ENCODE results near the gene ALDH1A2. TPM values are rescaled to one million over a fixed set of nuclear protein-coding genes. Genes with fewer than 3 reads are reported as not detected.

ALDH1A2 gene
- total and polyA plus RNA-seq, 4 experiments from 2014 or later, result 0.15 to 0.83 TPM; not detected in 2

DNA sequence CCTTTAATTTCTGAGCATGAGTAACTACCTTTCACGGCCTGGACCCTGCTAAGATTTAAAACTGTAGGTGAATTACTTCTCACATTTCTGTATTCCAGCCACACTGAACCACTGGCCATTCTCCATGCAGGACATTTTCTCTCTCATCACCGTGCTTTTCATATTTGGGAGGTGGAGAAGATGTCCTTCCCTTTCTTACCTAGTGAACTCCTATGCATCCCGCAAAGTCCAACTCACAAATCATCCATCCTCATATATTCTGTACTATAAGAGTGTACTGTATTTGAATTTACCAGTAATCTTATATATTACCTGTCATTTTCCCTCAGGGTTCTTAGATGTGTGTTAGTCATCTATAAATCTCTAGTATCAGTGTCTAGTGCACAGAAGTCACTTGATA lies 139.9 kb downstream of the ALDH1A2 start:
- Histone ChIP-seq H3K4me1 (ENCODE audit: insufficient read depth, low read length) (no peaks in the 10 kb centered on the region), H3K27me3 (ENCODE audit: insufficient read depth, low read length) (no peaks in the 10 kb centered on the region), H3K4me3 (ENCODE audit: low read length in 2 of 2) (no peak overlapping the region), H3K27ac (ENCODE audit: low read depth, low read length) (no peak overlapping the region), H3K36me3 (ENCODE audit: insufficient read depth, low read length) (no peaks in the 10 kb centered on the region), H3K9me3 (ENCODE audit: control insufficient read depth in 1 of 2, low read length in 2 of 2) (no peaks in the 10 kb centered on the region)
- Mint-ChIP-seq H3K27me3 (peaks cover 3 to 8% of the 10 kb centered on the region in 2 donors), H3K4me3 (no peak overlapping the region), H3K9me3 (peaks cover 0 to 8% (median 0%) of the 10 kb centered on the region in 8 donors), H3K36me3 (no peaks in the 10 kb centered on the region), H3K27ac (no peak overlapping the region), H3K4me1 (no peaks in the 10 kb centered on the region)
- DNase-seq, result no peak
- CTCF ChIA-PET (ENCODE audit: partially characterized antibody), result no interaction called here
- POLR2A ChIA-PET (ENCODE audit: partially characterized antibody), result no interaction called here
- intact Hi-C loops (cut with micrococcal nuclease), result no loop called here

DNA sequence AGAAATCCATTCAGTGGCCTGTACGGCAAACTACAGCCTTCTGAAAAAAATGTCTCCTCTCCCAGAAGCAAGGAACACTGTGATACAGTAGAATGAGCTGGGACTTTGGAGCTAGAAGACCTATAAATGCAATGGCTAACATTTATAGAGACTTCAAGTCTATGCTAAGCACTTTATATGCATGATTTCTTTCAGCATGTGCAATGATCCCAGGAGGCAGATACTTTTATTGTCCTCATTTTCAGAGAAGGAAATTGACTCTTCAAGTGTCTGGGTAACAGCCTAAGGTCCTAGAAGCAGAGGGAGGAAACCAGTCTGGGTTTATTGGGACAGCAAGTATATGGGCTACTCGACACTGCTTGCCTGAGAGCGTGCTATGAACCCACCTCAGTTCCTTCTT lies 140.9 kb downstream of the ALDH1A2 start:
- H3K4me3 Mint-ChIP-seq, result no peak overlapping the region
- POLR2A ChIA-PET (ENCODE audit: partially characterized antibody), result no interaction called here
- peaks cover 0 to 5% (median 0%) of the 10 kb centered on the region in 8 donors for H3K9me3 Mint-ChIP-seq
- Histone ChIP-seq H3K4me1 (ENCODE audit: insufficient read depth, low read length) (no peaks in the 10 kb centered on the region), H3K27me3 (ENCODE audit: insufficient read depth, low read length) (no peaks in the 10 kb centered on the region), H3K36me3 (ENCODE audit: insufficient read depth, low read length) (no peaks in the 10 kb centered on the region), H3K27ac (ENCODE audit: low read depth, low read length) (no peak overlapping the region), H3K4me3 (ENCODE audit: low read length in 2 of 2) (no peak overlapping the region), H3K9me3 (ENCODE audit: control insufficient read depth in 1 of 2, low read length in 2 of 2) (no peaks in the 10 kb centered on the region)
- no peaks in the 10 kb centered on the region for H3K4me1 Mint-ChIP-seq
- peaks cover 2 to 10% of the 10 kb centered on the region in 2 donors for H3K27me3 Mint-ChIP-seq
- DNase-seq, result no peak
- intact Hi-C loops (cut with micrococcal nuclease), result no loop called here
- H3K36me3 Mint-ChIP-seq, result no peaks in the 10 kb centered on the region
- CTCF ChIA-PET (ENCODE audit: partially characterized antibody), result interaction anchor here (0.7 kb wide), 1 partner anchor 29 kb away, joined by 3 read pairs; no protein-coding TSS in a partner anchor
- no peak overlapping the region for H3K27ac Mint-ChIP-seq

DNA sequence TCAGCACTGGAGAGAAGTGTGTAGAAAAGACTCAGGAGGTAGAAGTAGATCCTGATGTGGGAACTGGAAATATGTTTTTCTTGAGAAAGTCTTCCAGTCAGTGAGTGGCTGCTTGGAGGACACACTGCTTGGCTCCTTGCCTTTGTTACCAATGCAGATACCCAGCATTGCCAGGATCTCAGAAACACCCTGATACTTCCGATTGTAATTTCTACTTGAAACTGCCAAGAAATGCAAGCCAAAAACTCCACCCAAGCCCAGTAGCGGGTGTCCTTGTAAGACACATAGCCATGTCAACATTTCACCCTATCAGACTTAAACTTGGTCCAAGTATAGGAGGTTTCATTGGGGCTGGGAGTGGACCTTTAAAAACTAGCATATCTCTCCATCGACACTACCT lies 141.8 kb downstream of the ALDH1A2 start:
- intact Hi-C loops (cut with micrococcal nuclease), result no loop called here
- H3K4me1 ChIP-seq (ENCODE audit: insufficient read depth, low read length), result no peaks in the 10 kb centered on the region
- no peak for DNase-seq
- no peaks in the 10 kb centered on the region for H3K36me3 Mint-ChIP-seq
- H3K27me3 ChIP-seq (ENCODE audit: insufficient read depth, low read length), result no peaks in the 10 kb centered on the region
- ChIA-PET POLR2A (ENCODE audit: partially characterized antibody) (no interaction called here), CTCF (ENCODE audit: partially characterized antibody) (interaction anchor here (0.7 kb wide), 1 partner anchor 29 kb away, joined by 3 read pairs; no protein-coding TSS in a partner anchor)
- H3K27ac Mint-ChIP-seq, result no peak overlapping the region
- no peaks in the 10 kb centered on the region for H3K9me3 ChIP-seq (ENCODE audit: control insufficient read depth in 1 of 2, low read length in 2 of 2)
- H3K4me3 ChIP-seq (ENCODE audit: low read length in 2 of 2), result no peak overlapping the region
- peaks cover 2 to 12% of the 10 kb centered on the region in 2 donors for H3K27me3 Mint-ChIP-seq
- H3K36me3 ChIP-seq (ENCODE audit: insufficient read depth, low read length), result no peaks in the 10 kb centered on the region
- H3K4me3 Mint-ChIP-seq, result no peak overlapping the region
- H3K4me1 Mint-ChIP-seq, result no peaks in the 10 kb centered on the region
- H3K9me3 Mint-ChIP-seq, result peaks cover 0 to 6% (median 0%) of the 10 kb centered on the region in 8 donors
- no peak overlapping the region for H3K27ac ChIP-seq (ENCODE audit: low read depth, low read length)

DNA sequence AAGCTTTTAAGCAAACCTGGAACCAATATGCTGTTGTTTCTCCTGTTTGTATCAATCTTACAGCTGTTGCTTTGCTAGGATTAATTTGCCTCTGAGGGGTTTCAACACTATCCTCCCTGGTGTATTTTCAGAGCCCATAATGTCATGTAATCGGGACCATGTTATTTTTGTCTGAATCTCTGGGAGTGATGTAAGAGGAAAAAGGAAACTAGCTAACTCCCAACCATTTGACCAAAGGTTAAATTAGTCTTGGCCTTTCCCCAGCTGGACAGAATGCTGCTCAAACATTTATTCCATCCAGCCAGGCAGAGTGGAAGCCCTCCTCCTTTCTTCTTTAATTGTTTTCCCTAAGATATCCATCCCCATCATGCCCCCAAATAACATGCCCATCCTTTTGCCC lies 142.2 kb downstream of the ALDH1A2 start:
- CTCF ChIA-PET (ENCODE audit: partially characterized antibody), result no interaction called here
- Histone ChIP-seq H3K27ac (ENCODE audit: low read depth, low read length) (no peak overlapping the region), H3K27me3 (ENCODE audit: insufficient read depth, low read length) (no peaks in the 10 kb centered on the region), H3K36me3 (ENCODE audit: insufficient read depth, low read length) (no peaks in the 10 kb centered on the region), H3K4me3 (ENCODE audit: low read length in 2 of 2) (no peak overlapping the region), H3K9me3 (ENCODE audit: control insufficient read depth in 1 of 2, low read length in 2 of 2) (no peaks in the 10 kb centered on the region), H3K4me1 (ENCODE audit: insufficient read depth, low read length) (no peaks in the 10 kb centered on the region)
- no peaks in the 10 kb centered on the region for H3K36me3 Mint-ChIP-seq
- peaks cover 0 to 7% (median 0%) of the 10 kb centered on the region in 8 donors for H3K9me3 Mint-ChIP-seq
- H3K4me1 Mint-ChIP-seq, result no peaks in the 10 kb centered on the region
- no peak for DNase-seq
- POLR2A ChIA-PET (ENCODE audit: partially characterized antibody), result no interaction called here
- H3K4me3 Mint-ChIP-seq, result no peak overlapping the region
- intact Hi-C loops (cut with micrococcal nuclease), result no loop called here
- no peak overlapping the region for H3K27ac Mint-ChIP-seq
- H3K27me3 Mint-ChIP-seq, result peaks cover 2 to 11% of the 10 kb centered on the region in 2 donors

DNA sequence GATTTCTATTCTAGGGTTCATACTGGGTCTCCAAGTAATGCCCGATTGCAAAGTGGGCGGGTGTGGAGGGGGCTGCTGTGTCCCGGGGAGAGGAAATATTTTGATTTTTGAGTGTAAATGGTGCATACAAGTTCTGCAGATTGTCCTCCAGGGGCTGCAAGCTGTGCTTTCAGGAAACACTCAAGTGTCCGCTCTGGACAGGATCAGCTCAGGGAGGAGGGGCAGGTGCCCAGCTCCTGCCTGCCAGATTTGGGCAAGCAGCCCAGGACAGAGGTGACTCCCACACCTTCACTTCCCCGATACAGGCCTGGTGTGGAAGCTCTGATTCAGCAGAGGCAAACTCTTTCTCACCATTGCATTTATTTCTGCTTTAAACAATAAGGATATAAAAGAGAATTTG lies 142.7 kb downstream of the ALDH1A2 start:
- POLR2A ChIA-PET (ENCODE audit: partially characterized antibody), result no interaction called here
- H3K27ac Mint-ChIP-seq, result no peak overlapping the region
- peaks cover 2 to 11% of the 10 kb centered on the region in 2 donors for H3K27me3 Mint-ChIP-seq
- Histone ChIP-seq H3K4me1 (ENCODE audit: insufficient read depth, low read length) (no peaks in the 10 kb centered on the region), H3K4me3 (ENCODE audit: low read length in 2 of 2) (no peak overlapping the region), H3K27me3 (ENCODE audit: insufficient read depth, low read length) (no peaks in the 10 kb centered on the region), H3K9me3 (ENCODE audit: control insufficient read depth in 1 of 2, low read length in 2 of 2) (no peaks in the 10 kb centered on the region), H3K27ac (ENCODE audit: low read depth, low read length) (no peak overlapping the region), H3K36me3 (ENCODE audit: insufficient read depth, low read length) (no peaks in the 10 kb centered on the region)
- CTCF ChIA-PET (ENCODE audit: partially characterized antibody), result no interaction called here
- H3K36me3 Mint-ChIP-seq, result no peaks in the 10 kb centered on the region
- H3K4me3 Mint-ChIP-seq, result no peak overlapping the region
- H3K4me1 Mint-ChIP-seq, result no peaks in the 10 kb centered on the region
- intact Hi-C loops (cut with micrococcal nuclease), result no loop called here
- H3K9me3 Mint-ChIP-seq, result peaks cover 0 to 5% (median 0%) of the 10 kb centered on the region in 8 donors
- no peak for DNase-seq

DNA sequence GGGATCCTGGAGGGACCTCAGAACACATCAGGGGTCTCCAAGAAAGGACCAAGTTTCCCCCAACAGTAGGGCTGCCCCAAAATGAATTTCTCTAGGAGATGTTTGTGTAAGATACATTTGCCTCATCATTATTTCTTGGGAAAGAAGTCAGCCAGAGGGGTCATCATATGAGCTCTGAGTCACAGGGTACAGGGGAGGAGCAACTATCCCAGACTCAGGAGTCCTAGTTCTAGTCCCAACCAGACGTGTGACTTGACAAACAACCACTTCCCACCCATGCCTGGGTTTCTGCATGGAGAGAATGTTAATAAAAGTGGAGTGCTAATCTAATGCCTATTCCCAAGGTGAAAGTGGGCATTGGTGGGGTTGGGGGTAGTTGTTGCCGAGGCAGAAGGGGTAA lies 144.1 kb downstream of the ALDH1A2 start:
- Mint-ChIP-seq H3K4me3 (no peak overlapping the region), H3K27me3 (peaks cover 2 to 12% of the 10 kb centered on the region in 2 donors), H3K27ac (no peak overlapping the region), H3K4me1 (no peaks in the 10 kb centered on the region), H3K36me3 (no peaks in the 10 kb centered on the region), H3K9me3 (peaks cover 0 to 5% (median 0%) of the 10 kb centered on the region in 8 donors)
- intact Hi-C loops (cut with micrococcal nuclease), result no loop called here
- H3K9me3 ChIP-seq (ENCODE audit: control insufficient read depth in 1 of 2, low read length in 2 of 2), result no peaks in the 10 kb centered on the region
- H3K4me1 ChIP-seq (ENCODE audit: insufficient read depth, low read length), result no peaks in the 10 kb centered on the region
- ChIA-PET CTCF (ENCODE audit: partially characterized antibody) (no interaction called here), POLR2A (ENCODE audit: partially characterized antibody) (no interaction called here)
- H3K27me3 ChIP-seq (ENCODE audit: insufficient read depth, low read length), result no peaks in the 10 kb centered on the region
- no peaks in the 10 kb centered on the region for H3K36me3 ChIP-seq (ENCODE audit: insufficient read depth, low read length)
- H3K27ac ChIP-seq (ENCODE audit: low read depth, low read length), result no peak overlapping the region
- DNase-seq, result no peak
- no peak overlapping the region for H3K4me3 ChIP-seq (ENCODE audit: low read length in 2 of 2)

DNA sequence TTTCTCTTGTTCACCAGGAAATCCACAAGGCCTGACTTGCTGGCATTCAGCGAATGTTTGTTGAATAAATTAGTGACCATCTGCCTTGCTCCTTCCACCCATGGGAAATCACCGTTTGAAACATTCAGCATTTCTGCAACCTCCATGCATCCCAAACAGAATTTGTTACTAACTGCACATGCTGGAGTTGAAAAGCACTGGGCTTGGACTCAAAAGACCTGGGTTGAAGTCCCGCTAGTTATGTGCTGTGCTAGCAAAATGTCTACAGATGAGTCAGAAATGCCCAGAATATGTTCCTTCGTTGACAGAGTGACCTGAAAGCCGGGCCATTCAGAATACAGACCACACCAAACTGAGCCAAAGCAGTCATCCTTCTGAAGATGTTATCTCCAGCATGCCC lies 144.6 kb downstream of the ALDH1A2 start:
- Histone ChIP-seq H3K27ac (ENCODE audit: low read depth, low read length) (no peak overlapping the region), H3K4me1 (ENCODE audit: insufficient read depth, low read length) (no peaks in the 10 kb centered on the region), H3K27me3 (ENCODE audit: insufficient read depth, low read length) (no peaks in the 10 kb centered on the region), H3K4me3 (ENCODE audit: low read length in 2 of 2) (no peak overlapping the region), H3K9me3 (ENCODE audit: control insufficient read depth in 1 of 2, low read length in 2 of 2) (no peaks in the 10 kb centered on the region), H3K36me3 (ENCODE audit: insufficient read depth, low read length) (no peaks in the 10 kb centered on the region)
- ChIA-PET POLR2A (ENCODE audit: partially characterized antibody) (no interaction called here), CTCF (ENCODE audit: partially characterized antibody) (no interaction called here)
- Mint-ChIP-seq H3K27me3 (peaks cover 4 to 14% of the 10 kb centered on the region in 2 donors), H3K9me3 (peaks cover 0 to 5% (median 0%) of the 10 kb centered on the region in 8 donors), H3K36me3 (no peaks in the 10 kb centered on the region), H3K4me3 (no peak overlapping the region), H3K4me1 (no peaks in the 10 kb centered on the region), H3K27ac (no peak overlapping the region)
- DNase-seq, result no peak
- intact Hi-C loops (cut with micrococcal nuclease), result no loop called here

DNA sequence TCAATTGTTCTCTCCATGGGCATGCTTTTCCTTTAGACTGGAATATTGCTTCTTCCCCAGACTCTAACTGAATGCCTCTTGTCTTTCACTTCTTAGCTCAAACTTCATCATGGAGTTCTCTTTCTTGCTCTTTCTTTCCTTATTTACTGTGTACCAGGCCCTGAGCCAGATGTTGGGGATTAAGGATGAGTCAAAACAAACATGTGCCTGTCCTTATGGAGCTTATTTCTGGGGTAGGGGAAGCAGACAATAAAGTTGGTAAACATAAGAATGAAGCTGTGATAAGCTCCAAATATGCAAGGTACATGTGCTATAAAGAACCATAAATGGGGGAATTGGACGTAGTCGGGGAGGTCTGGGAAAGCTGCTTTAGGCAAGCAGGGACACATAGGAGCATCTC lies 145.8 kb downstream of the ALDH1A2 start:
- CTCF ChIA-PET (ENCODE audit: partially characterized antibody), result interaction anchor here (1.2 kb wide), 1 partner anchor 378 kb away, joined by 3 read pairs; no protein-coding TSS in a partner anchor

More for the DNA sequence above, 145.8 kb downstream of the ALDH1A2 start:
- POLR2A ChIA-PET (ENCODE audit: partially characterized antibody), result no interaction called here
- DNase-seq, result no peak
- H3K27me3 Mint-ChIP-seq, result peaks cover 4 to 13% of the 10 kb centered on the region in 2 donors
- Histone ChIP-seq H3K27ac (ENCODE audit: low read depth, low read length) (no peak overlapping the region), H3K4me3 (ENCODE audit: low read length in 2 of 2) (no peak overlapping the region), H3K36me3 (ENCODE audit: insufficient read depth, low read length) (no peaks in the 10 kb centered on the region), H3K4me1 (ENCODE audit: insufficient read depth, low read length) (no peaks in the 10 kb centered on the region), H3K27me3 (ENCODE audit: insufficient read depth, low read length) (no peaks in the 10 kb centered on the region), H3K9me3 (ENCODE audit: control insufficient read depth in 1 of 2, low read length in 2 of 2) (no peaks in the 10 kb centered on the region)
- H3K36me3 Mint-ChIP-seq, result no peaks in the 10 kb centered on the region
- H3K9me3 Mint-ChIP-seq, result peaks cover 0 to 4% (median 0%) of the 10 kb centered on the region in 8 donors
- no peak overlapping the region for H3K27ac Mint-ChIP-seq
- no peak overlapping the region for H3K4me3 Mint-ChIP-seq
- intact Hi-C loops (cut with micrococcal nuclease), result no loop called here
- H3K4me1 Mint-ChIP-seq, result no peaks in the 10 kb centered on the region

Data from CD4-positive, alpha-beta memory T cell (primary cell).